Uterus (tissue), 2 donors: ENCODE data around the gene PLCZ1.

Experiments used
- CTCF ChIP-seq, 4 experiments: fragments of 200-600 bp in 2 of 4; fragments of 450-650 bp in 2 of 4; sonication (generic) in 2 of 4; IDR thresholded peaks; one replicate each; pipeline ENCODE4 v1.5.1; 2016 to 2019; ENCODE audit warnings: antibody characterized with exemption in 4 of 4, mild to moderate bottlenecking in 2 of 4, moderate library complexity in 1 of 4
- POLR2A ChIP-seq, 2 donors: fragments of 450-650 bp; IDR thresholded peaks; one replicate each; pipeline ENCODE4 v1.6.1; 2016; ENCODE audit warnings: antibody characterized with exemption in 2 of 2, mild to moderate bottlenecking in 1 of 2, moderate library complexity in 1 of 2

DNA sequence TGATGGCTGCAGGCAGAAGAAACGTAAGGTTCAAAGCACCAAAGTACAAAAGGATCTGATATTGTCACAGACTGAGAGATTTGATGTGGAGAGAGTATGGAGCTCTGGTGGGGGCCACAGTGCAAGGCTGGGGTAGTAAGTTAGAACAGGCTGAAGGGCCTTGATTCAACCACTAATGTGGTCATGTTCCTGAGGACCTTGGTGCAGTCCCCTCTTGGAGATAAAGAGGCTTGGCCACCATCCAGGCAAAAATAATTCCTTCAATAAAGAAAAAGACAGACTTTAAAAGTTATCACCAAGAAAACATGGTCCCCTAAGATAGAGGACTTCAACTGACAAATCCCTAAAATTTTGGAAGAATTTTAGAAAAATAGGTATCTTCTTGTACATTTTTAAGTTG lies 17.5 kb upstream of the PLCZ1 start:
- TF ChIP-seq CTCF (IDR thresholded peaks at IDR 0.05) (no peak), POLR2A (IDR thresholded peaks at IDR 0.05) (no peak)
